Activated naive CD8-positive, alpha-beta T cell treated with anti-CD3 and anti-CD28 coated beads for 36 hours (primary cell): ENCODE data around the gene MYD88. TPM values are rescaled to one million over a fixed set of nuclear protein-coding genes. Genes with fewer than 3 reads are reported as not detected.

Experiments used
- DNase-seq: peaks from one replicate; pipeline ENCODE4 v3.0.0; 2021
- H3K27ac Mint-ChIP-seq: one replicate; pipeline ENCODE4 v1.8.0; 2022; ENCODE audit warnings: mild to moderate bottlenecking, moderate library complexity, mixed read lengths
- H3K27me3 Mint-ChIP-seq: one replicate; pipeline ENCODE4 v1.8.0; 2022; ENCODE audit warnings: mild to moderate bottlenecking, mixed read lengths
- H3K36me3 Mint-ChIP-seq: one replicate; pipeline ENCODE4 v1.8.0; 2021; ENCODE audit warnings: mild to moderate bottlenecking, mixed read lengths
- H3K4me1 Mint-ChIP-seq: one replicate; pipeline ENCODE4 v1.8.0; 2021; ENCODE audit warnings: mixed read lengths
- H3K4me3 Mint-ChIP-seq: one replicate; pipeline ENCODE4 v1.8.0; 2022; ENCODE audit warnings: mild to moderate bottlenecking, moderate library complexity, mixed read lengths
- H3K9me3 Mint-ChIP-seq: one replicate; pipeline ENCODE4 v1.8.0; 2022; ENCODE audit warnings: mixed read lengths
- total RNA-seq, 2 experiments: library from RNA; stranded (reverse); gene quantifications; one replicate each; pipeline ENCODE4 v1.2.3, GENCODE V29; 2021

The MYD88 gene
- total RNA-seq, 2 experiments from 2014 or later = 46.2 to 48.0 TPM

GRCh38 chr3:38173834-38174418, 35.5 kb downstream of the MYD88 start:
- H3K27me3 Mint-ChIP-seq = no peaks in the 10 kb centered on the region
- peaks cover 18% of the 10 kb centered on the region for H3K36me3 Mint-ChIP-seq
- peaks cover 62% of the 10 kb centered on the region for H3K4me1 Mint-ChIP-seq
- H3K27ac Mint-ChIP-seq = no peak overlapping the region
- no peak for DNase-seq
- no peaks in the 10 kb centered on the region for H3K9me3 Mint-ChIP-seq
- no peak overlapping the region for H3K4me3 Mint-ChIP-seq

- no peaks in the 10 kb centered on the region for H3K27me3 Mint-ChIP-seq
- no peaks in the 10 kb centered on the region for H3K9me3 Mint-ChIP-seq
- peaks cover 22% of the 10 kb centered on the region for H3K36me3 Mint-ChIP-seq
- H3K4me1 Mint-ChIP-seq = peaks cover 42% of the 10 kb centered on the region
- no peak overlapping the region for H3K4me3 Mint-ChIP-seq
- no peak overlapping the region for H3K27ac Mint-ChIP-seq
- no peak for DNase-seq
Observed at GRCh38 chr3:38177181-38177580, 38.7 kb downstream of the MYD88 start.

GRCh38 chr3:38186781-38187180, 48.3 kb downstream of the MYD88 start:
- Mint-ChIP-seq H3K27ac (no peak overlapping the region), H3K4me1 (peaks cover 11% of the 10 kb centered on the region), H3K9me3 (no peaks in the 10 kb centered on the region), H3K27me3 (no peaks in the 10 kb centered on the region), H3K36me3 (peaks cover 33% of the 10 kb centered on the region), H3K4me3 (no peak overlapping the region)
- DNase-seq = no peak

GRCh38 chr3:38190481-38190881, 52.0 kb downstream of the MYD88 start:
- no peak for DNase-seq
- no peaks in the 10 kb centered on the region for H3K27me3 Mint-ChIP-seq
- H3K4me3 Mint-ChIP-seq = no peak overlapping the region
- H3K4me1 Mint-ChIP-seq = peaks cover 4% of the 10 kb centered on the region
- H3K36me3 Mint-ChIP-seq = peaks cover 35% of the 10 kb centered on the region
- no peak overlapping the region for H3K27ac Mint-ChIP-seq
- no peaks in the 10 kb centered on the region for H3K9me3 Mint-ChIP-seq

Other genes starting within 250 kb of the MYD88 start
- gene VILL, start 147.9 kb upstream of the MYD88 start, total RNA-seq = 10 to 100 TPM; 14.4 to 15.0 TPM
- 1 to 10 TPM; 5.7 to 9.1 TPM for gene PLCD1, start 109.0 kb upstream of the MYD88 start, total RNA-seq
- under 1 TPM; 0.12 to 0.52 TPM for gene DLEC1, start 99.5 kb upstream of the MYD88 start, total RNA-seq
- 10 to 100 TPM; 69.0 to 70.2 TPM for gene ACAA1, start 1.5 kb upstream of the MYD88 start, total RNA-seq
- 10 to 100 TPM; 57.3 to 59.9 TPM for gene OXSR1, start 26.9 kb downstream of the MYD88 start, total RNA-seq
- under 1 TPM; 0.24 to 0.27 TPM for gene SLC22A13, start 127.2 kb downstream of the MYD88 start, total RNA-seq
- not detected for gene SLC22A14, start 143.6 kb downstream of the MYD88 start, total RNA-seq
- gene XYLB, start 208.1 kb downstream of the MYD88 start, total RNA-seq = 1 to 10 TPM; 6.0 to 6.9 TPM